ENCODE results near the gene PGAM4.
"Not testable (repeated sequence)": the region's sequence is repeated elsewhere in the genome, so short reads cannot be mapped to it uniquely, and the experiment has no call there.

The PGAM4 gene

GRCh38 chrX:77969538-77969937 is at the start of gene PGAM4:
Gene PGAM4 (minus strand): TSS chrX:77969638. CDS start chrX:77969638, 0 bp downstream.
- no peak for DNase-seq

DNA sequence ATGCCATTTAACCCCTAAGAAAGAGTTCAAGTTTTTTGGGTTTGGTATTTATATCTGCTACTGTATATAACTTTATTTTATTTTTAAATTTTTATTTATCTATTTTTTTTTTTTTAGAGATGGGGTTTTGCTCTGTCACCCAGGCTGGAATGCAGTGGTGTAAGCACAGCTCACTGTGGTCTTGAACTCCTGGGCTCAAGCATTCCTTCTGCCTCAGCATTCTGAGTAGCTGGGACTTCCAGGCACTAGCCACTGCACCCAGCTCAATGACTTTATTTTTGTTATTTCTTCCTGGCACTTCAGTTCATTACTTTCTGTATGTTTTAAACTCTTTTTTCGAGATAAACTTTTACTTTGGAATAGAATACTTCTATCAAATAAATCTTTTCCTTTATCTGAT is 42.4 kb upstream of the PGAM4 start:
- DNase-seq: no peak

GRCh38 chrX:77979870-77980269 is 10.4 kb upstream of the PGAM4 start:
- no peak for DNase-seq

- DNase-seq: no peak
Measured at GRCh38 chrX:77977518-77977917, 8.1 kb upstream of the PGAM4 start.

DNA sequence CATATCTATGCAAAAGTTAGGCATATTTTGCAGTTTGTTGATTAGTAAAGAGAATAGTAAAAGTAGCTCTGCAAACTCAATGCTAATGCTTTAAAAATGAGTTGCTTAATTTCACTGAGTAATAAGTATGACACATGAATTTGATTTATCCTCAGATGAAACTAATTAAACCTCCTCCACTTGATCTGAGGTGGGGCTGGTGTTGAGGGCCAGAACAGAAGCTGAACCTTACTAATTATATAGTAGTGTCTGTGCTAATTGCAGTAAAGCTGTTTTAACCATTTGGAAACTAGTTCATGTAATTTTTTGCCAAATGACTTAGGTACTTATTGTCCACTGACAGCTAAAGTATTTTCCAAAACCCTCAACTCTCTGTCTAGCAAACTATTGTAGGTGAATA is 7.7 kb upstream of the PGAM4 start:
- DNase-seq: no peak

GRCh38 chrX:77975755-77976154 is 6.3 kb upstream of the PGAM4 start:
- no peak for DNase-seq

DNA sequence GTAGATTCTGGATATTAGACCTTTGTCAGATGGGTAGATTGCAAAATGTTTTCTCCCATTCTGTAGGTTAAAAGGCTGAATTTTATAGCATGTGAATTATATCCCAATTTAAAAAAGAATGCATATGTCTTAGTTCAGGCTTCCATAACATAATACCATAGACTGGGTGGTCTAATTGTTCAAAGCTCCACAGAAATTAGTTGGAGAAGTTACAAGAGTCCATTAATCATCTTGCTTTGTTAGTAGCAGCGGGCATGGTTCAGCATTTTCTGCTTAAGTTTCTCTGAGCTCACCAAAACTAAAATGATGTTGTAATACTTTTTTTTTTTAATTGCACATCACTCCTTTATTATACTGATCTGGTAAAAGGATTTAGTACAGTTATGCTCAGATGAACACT is 1.8 kb downstream of the PGAM4 start:
- no peak for DNase-seq

DNA sequence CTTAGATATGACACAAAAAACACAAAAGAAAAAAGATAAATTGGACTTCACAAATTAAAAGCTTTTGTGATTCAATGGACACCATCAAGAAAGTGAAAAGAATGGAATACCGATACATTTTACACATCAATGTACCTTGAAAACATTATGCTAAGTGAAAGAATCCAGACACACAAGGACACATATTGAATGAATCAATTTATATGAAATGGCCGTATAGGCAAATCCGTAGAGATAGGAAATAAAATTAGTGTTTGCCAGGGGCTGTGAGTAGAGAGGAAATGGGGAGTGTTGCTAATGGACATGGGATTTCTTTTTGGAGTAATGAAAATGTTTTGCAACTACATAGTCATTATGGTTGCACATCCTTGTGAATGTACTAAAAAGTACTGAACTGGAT is 3.1 kb downstream of the PGAM4 start:
- DNase-seq: no peak

DNA sequence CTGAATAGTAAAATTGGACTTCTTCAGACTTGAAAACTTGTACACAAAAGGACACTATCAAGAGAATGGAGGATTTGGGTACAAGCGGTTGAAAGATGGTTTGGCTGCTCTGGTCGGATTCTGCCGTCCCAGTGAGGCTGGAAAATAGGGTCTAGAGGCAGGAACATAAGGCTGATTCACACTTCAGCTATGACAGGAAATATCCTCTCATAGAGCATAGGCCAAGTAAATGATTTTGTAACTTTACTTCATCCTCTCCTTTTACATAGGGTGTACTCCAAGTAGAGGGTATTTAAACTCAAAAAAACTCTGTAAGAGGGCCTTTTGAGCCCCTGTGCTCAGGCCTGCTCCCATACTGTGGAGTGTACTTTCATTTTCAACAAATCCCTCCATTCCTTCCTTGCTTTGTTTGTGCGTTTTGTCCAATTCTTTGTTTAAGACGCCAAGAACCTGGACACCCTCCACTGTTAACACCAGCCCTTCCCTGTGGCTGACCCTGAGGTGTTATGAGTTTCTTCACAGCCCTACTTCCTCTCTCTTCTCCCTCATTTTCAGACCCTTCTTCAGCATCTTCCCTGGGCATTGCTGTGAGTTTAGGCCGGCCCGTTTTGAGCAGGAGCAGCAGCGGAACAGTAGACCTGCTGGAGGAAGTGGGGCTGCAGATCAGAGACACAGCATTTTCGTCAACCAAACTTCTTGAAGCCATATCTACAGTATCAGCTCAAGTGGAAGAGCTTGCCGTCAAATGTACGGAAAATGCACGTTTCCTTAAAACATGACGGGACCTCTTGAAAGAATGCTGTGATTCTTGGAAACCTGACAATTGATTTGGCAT is 7.2 kb downstream of the PGAM4 start:
- DNase-seq: no peak

DNA sequence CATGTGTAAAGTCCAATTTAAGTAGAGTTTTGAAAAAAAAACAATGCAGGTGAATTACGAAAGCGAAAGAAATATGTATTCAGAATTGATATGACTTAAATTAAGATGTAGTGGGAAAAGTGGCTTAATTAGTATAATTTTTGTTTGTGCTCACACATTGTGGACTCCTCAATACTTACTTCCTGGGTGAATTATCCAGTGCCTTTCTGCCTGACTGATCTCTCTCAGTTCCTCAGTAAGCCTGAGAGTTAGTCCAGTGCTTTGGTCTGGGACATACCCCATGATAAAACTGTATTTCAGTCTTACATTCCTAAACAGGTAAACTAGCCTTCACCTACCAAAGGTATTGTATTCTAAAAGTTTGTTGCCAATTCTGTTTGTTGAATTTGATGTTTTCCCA is 8.4 kb downstream of the PGAM4 start:
- no peak for DNase-seq

GRCh38 chrX:77960567-77960966 is 8.9 kb downstream of the PGAM4 start:
- DNase-seq: no peak

GRCh38 chrX:77953708-77954107 is 15.7 kb downstream of the PGAM4 start:
- no peak for DNase-seq

DNA sequence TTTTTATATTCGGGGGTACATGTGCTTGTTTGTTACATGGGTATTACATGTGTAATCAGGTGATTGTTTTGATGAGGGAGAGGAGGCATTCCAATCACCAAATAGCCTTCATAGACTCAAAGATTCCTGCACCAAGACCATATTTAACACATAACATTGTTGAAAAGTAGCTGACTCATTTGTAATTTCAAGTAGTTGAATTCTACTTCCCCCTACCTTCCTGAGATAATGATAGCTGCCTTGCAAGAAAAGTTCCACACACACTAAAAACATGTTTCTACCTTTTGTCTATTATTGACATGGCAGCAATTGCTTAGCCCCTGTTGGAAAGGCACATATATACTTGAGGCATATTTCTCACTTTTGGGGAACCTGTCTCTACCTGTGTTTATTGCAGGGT is 16.1 kb downstream of the PGAM4 start:
- no peak for DNase-seq

GRCh38 chrX:77952173-77952572 is 17.3 kb downstream of the PGAM4 start:
- no peak for DNase-seq

GRCh38 chrX:77949840-77950239 is 19.6 kb downstream of the PGAM4 start:
- DNase-seq: no peak

- no peak for DNase-seq
Measured at GRCh38 chrX:77946571-77946970, 22.9 kb downstream of the PGAM4 start.

- no peak for DNase-seq
Measured at GRCh38 chrX:77945910-77946545, 23.4 kb downstream of the PGAM4 start.

DNA sequence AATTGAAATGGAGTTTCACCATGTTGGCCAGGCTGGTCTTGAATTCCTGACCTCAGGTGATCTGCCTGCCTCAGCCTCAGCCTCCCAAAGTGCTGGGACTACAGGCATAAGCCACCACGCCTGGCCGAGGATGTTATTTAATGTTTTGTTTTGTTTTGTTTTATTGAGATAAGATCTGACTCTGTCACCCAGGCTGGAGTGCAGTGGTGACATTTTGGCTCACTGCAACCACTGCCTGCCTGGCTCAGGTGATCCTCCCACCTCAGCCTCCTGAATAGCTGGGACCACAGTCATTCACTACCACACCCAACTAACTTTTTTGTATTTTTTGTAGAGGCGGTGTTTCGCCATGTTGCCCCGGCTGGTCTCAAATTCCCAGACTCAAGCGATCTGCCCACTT is 24.4 kb downstream of the PGAM4 start:
- not testable (repeated sequence) for DNase-seq

GRCh38 chrX:77938083-77938680 is 31.3 kb downstream of the PGAM4 start:
- DNase-seq: no peak

- no peak for DNase-seq
Measured at GRCh38 chrX:77937291-77937690, 32.1 kb downstream of the PGAM4 start.

DNA sequence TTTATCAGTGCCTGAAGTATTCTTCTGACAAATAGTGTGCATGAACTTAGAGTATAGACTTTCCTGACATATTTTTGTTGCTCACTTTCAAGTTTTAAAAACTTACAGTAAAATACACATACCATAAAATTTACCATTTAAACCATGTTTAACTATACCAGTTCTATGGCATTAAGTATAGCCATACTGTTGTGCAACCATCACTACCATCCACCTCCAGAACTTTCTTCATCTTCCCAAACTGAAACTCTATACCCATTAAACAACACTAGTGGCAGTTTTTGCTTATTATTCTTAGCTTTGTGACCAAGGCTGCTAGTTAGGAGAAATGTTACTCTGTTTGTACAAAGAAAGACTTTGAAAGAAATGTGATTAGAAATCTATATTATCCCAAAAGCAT is 33.1 kb downstream of the PGAM4 start:
- DNase-seq: no peak

GRCh38 chrX:77935886-77936285 is 33.6 kb downstream of the PGAM4 start:
- DNase-seq: no peak

DNA sequence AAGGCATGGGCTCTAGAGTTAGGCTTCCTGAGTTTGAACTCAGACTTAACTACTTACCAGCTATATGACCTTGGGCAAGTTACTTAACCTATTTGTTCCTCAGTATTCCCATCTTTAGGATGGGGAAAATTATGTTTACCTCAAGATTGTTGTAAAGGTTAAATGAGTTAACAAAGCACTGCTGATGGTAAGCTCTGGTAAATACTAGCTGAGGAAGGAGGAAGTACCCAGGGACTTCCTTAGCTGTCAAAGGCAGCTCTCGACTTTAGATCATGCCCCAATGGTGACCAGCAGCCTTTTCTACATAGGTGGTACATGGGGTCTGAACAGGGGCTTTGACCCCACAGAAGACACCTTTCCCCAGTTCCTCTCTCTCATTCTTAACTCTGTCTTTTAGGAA is 38.9 kb downstream of the PGAM4 start:
- no peak for DNase-seq

DNA sequence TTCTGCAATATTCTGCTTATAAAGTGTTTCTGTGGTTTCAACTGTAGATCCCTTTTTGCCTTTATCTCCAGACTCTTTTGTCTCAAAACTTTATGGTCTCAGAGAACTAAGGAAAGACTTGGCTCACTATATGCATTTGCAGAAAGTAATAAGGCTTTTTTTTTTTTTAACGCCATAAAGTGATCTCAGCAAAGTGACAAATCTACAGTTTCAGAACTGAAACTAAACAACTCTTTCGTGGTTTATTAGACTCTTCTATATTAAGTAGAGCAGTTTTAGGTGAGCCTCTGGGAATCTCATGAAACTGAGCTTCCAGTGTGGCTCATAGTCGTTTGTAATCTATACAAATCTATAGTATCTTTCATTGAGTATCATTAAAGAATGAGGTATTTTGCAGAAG is 43.7 kb downstream of the PGAM4 start:
- no peak for DNase-seq
